Fibroblast of pulmonary artery (primary cell): ENCODE measurements around the gene NT5C3B.
"Not testable (repeated sequence)": the region's sequence is repeated elsewhere in the genome, so short reads cannot be mapped to it uniquely, and the experiment has no call there.

Source experiments
- DNase-seq: peaks from one replicate; pipeline ENCODE4 v3.0.0-alpha.2; 2010; ENCODE audit warnings: low read depth
- H3K4me3 ChIP-seq: replicated peaks from 2 replicates; pipeline ENCODE4 v1.5.1; 2011; ENCODE audit warnings: low read depth, mild to moderate bottlenecking, control low read depth, low read length, moderate library complexity
- CTCF ChIP-seq: IDR thresholded peaks from 2 replicates; pipeline ENCODE4 v1.5.1; 2011; ENCODE audit warnings: mild to moderate bottlenecking, control low read depth, low read length, inconsistent platforms; ENCODE audit errors: missing control alignments

The NT5C3B gene

DNA sequence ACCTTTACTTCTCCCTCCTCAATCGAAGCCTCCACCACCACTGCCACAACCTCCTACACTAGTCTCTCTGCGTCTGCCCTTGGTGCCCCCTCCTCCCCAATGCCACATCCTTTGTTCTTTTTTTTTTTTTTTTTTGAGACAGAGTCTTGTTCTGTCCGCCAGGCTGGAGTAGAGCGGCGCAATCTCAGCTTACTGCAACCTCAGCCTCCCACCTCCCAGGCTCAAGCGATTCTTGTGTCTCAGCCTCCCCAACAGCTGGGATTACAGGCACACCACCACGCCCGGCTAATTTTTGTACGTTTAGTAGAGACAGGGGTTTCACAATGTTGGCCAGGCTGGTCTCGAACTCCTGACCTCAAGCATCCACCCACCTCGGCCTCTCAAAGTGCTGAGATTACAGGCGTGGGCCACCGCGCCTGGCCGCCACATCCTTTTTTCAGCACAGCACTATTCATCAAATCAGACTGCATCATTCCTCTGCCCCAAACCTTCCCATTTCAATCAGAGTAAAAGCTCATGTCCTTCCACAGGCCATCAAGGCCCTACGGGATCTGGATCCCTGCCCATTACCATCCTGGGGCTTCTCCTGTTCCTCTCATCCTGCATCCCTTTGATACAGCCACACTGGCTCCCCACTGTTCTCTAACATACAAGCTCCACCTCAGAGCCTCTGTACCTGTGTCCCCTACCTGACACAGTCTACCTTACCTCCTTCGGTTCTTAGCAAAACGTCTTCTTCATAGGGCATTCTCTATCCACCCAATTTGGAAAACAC, 27.2 kb upstream of the NT5C3B start:
- H3K4me3 ChIP-seq = peak overlapping the region; percentile 91
- no peak for TF ChIP-seq CTCF
- DNase-seq = no peak

DNA sequence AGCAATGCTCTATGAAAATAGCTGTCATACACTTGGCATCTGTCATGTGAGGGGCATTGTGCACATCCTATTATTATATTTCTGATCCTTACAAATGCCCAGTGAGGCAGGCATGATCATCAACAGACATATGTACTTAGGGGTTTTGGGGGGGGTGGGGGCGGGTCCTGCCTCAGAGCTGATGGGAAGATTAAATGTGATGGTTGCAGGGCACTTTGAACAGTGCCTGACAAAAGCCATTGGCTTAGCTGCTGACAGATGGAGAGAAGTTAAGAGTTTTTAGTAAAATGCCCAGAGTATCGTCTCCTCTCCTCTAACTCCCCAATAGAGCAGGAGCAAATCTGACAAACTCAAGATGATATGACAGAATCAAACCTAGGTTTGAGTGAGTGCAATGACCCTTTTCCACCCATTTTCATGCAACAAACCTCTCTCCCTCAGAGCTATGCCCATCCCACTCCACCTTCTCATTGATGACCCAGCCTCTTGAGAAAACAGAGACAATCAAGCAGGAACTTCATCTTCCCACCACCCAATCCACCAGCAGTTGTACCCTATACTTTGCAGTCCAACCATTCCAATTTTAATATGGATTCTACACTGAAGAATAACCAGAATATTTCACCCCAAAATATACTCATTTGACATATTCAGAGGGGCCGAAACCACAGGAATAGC, 24.4 kb upstream of the NT5C3B start:
- H3K4me3 ChIP-seq = no peak overlapping the region
- no peak for DNase-seq
- TF ChIP-seq CTCF = no peak

DNA sequence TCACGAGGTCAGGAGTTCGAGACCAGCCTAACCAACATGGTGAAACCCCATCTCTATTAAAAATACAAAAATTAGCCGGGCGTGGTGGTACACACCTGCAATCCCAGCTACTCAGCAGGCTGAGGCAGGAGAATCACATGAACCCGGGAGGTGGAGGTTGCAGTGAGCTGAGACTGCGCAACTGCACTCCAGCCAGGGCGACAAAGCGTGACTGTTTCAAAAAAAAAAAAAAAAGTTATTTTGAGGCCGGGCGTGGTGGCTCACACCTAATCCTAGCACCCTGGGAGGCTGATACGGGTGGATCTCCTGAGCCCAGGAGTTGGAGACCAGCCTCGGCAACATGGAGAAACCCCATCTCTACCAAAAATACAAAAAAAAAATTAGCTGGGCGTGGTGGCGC, 15.3 kb upstream of the NT5C3B start:
- not testable (repeated sequence) for DNase-seq, H3K4me3 ChIP-seq

DNA sequence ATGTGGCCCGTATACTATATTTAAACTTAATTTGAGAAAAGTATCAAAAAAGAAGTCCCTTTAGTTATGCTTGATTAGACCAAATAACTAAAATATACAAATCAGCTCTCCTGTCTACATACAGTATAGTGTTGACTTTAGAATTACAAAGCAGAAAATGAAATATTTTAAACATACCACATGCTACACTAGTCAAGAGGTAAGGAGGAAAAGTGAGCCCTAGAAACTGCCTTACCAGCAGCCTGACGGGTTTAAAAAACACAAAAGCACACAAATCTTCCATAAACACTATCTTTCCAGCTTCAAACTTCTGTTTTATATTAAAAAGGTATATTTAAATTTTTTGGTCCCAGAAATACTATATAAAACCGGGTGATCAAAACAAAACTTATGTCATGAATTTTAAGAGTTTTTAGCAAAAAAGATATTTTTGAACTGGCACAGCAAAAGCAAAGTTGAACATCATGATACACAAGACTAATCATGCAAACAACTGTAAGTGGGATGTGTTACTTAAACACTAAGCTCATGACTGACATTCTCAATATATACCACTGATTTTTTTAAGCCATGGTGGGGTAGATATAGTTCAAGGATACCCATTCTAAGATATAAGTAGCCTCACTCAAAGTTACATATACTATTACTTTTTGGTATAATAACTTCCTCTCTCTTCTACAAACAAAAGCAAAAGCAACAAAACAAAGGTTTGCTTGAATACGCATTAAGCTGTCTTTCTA, 13.4 kb upstream of the NT5C3B start:
- DNase-seq = no peak
- no peak for TF ChIP-seq CTCF
- no peak overlapping the region for H3K4me3 ChIP-seq

- no peak for DNase-seq
- H3K4me3 ChIP-seq = no peak overlapping the region
- TF ChIP-seq CTCF = no peak
Observed at GRCh38 chr17:41848788-41849187, 12.8 kb upstream of the NT5C3B start.

DNA sequence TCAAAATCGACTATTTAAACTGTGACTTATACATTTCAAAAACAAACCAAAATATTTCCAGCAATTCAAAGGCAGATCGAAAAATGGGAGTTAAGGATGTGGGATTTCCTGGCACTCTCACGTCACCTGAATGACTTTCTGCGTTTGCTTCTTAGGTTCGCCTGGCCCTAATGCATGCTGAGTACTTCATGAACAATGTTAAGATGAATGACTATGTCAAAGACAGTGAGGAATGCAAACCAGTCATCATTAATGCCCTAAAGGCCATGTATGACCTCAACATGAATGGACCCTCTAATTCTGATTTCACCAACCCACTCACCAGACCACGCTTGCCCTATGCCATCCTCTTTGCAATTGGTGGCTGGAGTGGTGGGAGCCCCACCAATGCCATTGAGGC, 8.9 kb upstream of the NT5C3B start:
- DNase-seq = no peak
- H3K4me3 ChIP-seq = no peak overlapping the region
- TF ChIP-seq CTCF = no peak

GRCh38 chr17:41840781-41841180, 4.7 kb upstream of the NT5C3B start:
- H3K4me3 ChIP-seq, DNase-seq: not testable (repeated sequence)

DNA sequence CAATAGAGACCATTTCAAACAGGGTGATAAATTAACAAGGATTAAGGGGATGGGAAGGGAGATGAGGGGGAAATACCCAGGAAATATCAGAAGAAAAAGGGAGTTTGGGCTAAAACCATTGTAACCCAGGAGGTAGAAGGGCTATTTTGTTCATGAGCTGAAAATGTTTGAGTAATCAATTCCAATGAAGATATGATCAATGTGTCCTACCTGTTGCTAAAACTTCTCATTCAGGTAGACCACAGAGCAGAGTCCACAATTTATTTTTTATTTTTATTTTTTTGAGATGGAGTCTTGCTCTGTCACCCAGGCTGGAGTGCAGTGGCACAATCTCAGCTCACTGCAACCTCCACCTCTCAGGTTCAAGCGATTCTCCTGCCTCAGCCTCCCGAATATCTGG, 3.4 kb upstream of the NT5C3B start:
- H3K4me3 ChIP-seq, DNase-seq: not testable (repeated sequence)
